Natural killer cell treated with Interleukin-12 subunit alpha and Interleukin-12 subunit beta and Interleukin-15 and Interleukin-18, amount 100 ng/mL, for 72 hours (primary cell): ENCODE measurements around the gene HAT1. TPM values are rescaled to one million over a fixed set of nuclear protein-coding genes. Genes with fewer than 3 reads are reported as not detected.
"Not testable (repeated sequence)": the region's sequence is repeated elsewhere in the genome, so short reads cannot be mapped to it uniquely, and the experiment has no call there.

ENCODE experiments used
- ATAC-seq, 2 donors: fragments of 150-1000 bp; cut with Tn5 transposase in 1 of 2; sonication (Bioruptor Pico), chemical (Tn5 transposase) in 1 of 2; 2 replicates each; pipeline ENCODE4 v1.10.0; 2021
- DNase-seq: peaks from one replicate; pipeline ENCODE4 v3.0.0; 2022; ENCODE audit warnings: low spot score
- H3K27ac Mint-ChIP-seq, 2 donors: 1 replicate in 1 of 2; 2 replicates in 1 of 2; pipeline ENCODE4 v1.8.0; 2022; ENCODE audit warnings: mixed read lengths in 2 of 2, mild to moderate bottlenecking in 1 of 2, moderate library complexity in 1 of 2
- H3K27me3 Mint-ChIP-seq, 2 donors: 1 replicate in 1 of 2; 2 replicates in 1 of 2; pipeline ENCODE4 v1.8.0; 2022; ENCODE audit warnings: mixed read lengths in 2 of 2
- H3K36me3 Mint-ChIP-seq: one replicate; pipeline ENCODE4 v1.8.0; 2022; ENCODE audit warnings: mixed read lengths
- H3K4me1 Mint-ChIP-seq, 2 donors: 1 replicate in 1 of 2; 2 replicates in 1 of 2; pipeline ENCODE4 v1.8.0; 2022; ENCODE audit warnings: low read depth in 2 of 2, mixed read lengths in 2 of 2, mild to moderate bottlenecking in 1 of 2
- H3K4me3 Mint-ChIP-seq: one replicate; pipeline ENCODE4 v1.8.0; 2022; ENCODE audit warnings: mixed read lengths
- H3K9me3 Mint-ChIP-seq: 2 replicates; pipeline ENCODE4 v1.8.0; 2022; ENCODE audit warnings: mixed read lengths
- total RNA-seq, 2 donors: library from RNA; stranded (reverse); gene quantifications; one replicate each; pipeline ENCODE4 v1.2.3, GENCODE V29; 2022

Gene HAT1
- total RNA-seq, 2 donors from 2014 or later = 58.4 to 66.8 TPM

DNA sequence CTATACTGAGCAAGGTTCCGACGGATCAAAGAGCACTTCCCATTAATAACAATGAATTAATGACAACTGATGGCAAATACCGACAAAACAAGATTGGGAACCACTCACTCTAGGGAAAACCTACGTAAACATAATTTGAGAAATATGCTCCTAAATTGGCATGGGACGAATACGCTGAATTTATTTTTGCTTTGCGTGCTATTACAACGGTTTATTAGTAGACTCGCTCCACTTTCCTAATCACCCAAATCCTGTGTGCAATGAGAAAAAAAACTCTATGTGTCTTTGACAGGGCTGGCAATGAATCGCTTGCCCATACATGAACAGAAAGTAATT lies 27.7 kb upstream of the HAT1 start:
- Mint-ChIP-seq H3K27ac (peak overlapping the region; percentile 82 to 91), H3K4me3 (peak overlapping the region; percentile 78), H3K4me1 (peaks cover 18 to 29% of the 10 kb centered on the region in 2 donors), H3K27me3 (peaks cover 0 to 2% of the 10 kb centered on the region in 2 donors), H3K36me3 (peaks cover 5% of the 10 kb centered on the region), H3K9me3 (no peaks in the 10 kb centered on the region)
- ATAC-seq (no peak), DNase-seq (no peak)

DNA sequence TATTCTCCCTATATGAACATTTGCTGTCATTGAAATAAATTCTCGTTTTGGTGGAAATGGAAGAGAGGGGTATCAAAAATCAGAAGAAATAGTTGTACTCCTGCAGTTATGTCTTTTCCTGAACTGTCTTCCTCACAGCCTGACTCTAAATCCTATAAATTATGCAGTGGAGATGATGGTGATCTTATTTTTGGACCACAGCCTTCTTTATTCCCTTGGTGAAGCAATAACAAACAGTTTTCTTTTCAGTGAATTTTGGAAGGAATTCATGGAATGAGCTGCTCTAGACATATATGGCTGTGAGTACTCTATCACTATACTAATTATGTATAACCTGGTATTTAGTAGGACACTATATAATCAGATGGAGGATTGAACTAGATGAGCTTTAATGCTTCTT lies 26.5 kb upstream of the HAT1 start:
- no peak overlapping the region for H3K4me3 Mint-ChIP-seq
- H3K27me3 Mint-ChIP-seq = peaks cover 0 to 2% of the 10 kb centered on the region in 2 donors
- peak overlapping the region; percentile 82 to 91 for H3K27ac Mint-ChIP-seq
- no peaks in the 10 kb centered on the region for H3K9me3 Mint-ChIP-seq
- H3K36me3 Mint-ChIP-seq = peaks cover 5% of the 10 kb centered on the region
- H3K4me1 Mint-ChIP-seq = peaks cover 18% of the 10 kb centered on the region in 2 donors
- DNase-seq (no peak), ATAC-seq (no peak)

DNA sequence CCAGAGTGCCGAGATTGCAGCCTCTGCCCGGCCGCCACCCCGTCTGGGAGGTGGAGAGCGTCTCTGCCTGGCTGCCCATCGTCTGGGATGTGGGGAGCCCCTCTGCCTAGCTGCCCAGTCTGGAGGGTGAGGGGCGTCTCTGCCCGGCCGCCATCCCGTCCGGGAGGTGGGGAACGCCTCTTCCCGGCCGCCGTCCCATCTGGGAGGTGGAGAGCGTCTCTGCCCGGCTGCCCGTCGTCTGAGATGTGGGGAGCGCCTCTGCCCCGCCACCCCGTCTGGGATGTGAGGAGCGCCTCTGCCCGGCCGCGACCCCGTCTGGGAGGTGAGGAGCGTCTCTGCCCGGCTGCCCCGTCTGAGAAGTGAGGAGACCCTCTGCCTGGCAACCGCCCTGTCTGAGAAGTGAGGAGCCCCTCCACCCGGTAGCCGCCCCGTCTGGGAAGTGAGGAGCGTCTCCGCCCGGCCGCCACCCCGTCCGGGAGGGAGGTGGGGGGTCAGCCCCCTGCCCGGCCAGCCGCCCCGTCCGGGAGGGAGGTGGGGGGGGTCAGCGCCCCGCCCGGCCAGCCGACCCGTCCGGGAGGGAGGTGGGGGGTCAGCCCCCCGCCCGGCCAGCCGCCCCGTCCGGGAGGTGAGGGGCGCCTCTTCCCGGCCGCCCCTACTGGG lies 22.5 kb upstream of the HAT1 start:
- H3K27me3 Mint-ChIP-seq = peaks cover 8 to 10% of the 10 kb centered on the region in 2 donors
- not testable (repeated sequence) for DNase-seq, H3K27ac Mint-ChIP-seq, H3K36me3 Mint-ChIP-seq, H3K9me3 Mint-ChIP-seq, H3K4me3 Mint-ChIP-seq, H3K4me1 Mint-ChIP-seq, ATAC-seq

DNA sequence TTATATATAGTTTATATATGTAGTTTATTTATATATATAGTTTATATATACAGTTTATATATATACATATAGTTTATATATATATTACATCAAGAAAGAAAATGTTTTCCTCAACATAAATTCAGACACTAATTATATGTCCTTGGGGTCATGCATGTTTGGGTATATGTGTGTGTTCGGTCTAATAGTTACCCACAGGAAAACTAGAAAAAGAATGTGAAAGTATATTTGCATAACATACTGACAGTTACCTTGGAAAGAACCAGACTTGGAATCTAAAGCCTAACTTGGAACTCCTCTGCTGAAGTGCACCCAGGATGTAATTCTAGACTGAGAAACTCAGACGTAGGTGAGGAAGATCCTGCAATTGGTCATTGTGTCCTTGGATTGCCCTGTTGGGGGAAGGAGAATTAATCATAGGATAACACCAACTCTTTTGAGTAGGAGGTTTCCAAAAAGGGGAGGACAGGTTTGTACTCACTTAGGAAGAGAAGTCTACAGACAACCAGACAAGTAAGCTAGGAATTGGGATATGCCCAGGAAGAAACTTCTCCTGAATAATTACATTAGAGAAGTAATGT lies 19.3 kb upstream of the HAT1 start:
- H3K4me1 Mint-ChIP-seq = no peaks in the 10 kb centered on the region
- no peak overlapping the region for H3K27ac Mint-ChIP-seq

DNA sequence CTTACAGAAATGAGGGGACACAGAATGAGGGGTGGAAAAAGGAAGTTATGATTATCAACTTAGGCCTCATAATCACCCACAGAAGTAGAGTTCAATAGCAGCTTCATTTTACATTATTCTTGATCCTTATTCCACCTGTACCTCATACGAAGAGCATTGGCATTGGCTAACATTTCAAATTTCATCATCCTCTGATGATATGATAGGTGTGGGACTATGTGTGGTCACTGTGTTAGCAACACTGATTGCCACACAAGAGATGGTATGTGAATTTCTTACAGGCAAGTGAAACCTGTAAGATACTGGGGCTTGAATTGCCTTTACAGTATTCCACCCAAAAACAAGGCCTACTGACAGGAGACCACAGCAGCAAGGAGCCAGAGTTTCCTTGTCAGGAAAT lies 14.0 kb upstream of the HAT1 start:
- ATAC-seq (peak in 1 of 2 donors; percentile 53), DNase-seq (no peak)
- Mint-ChIP-seq H3K27ac (no peak overlapping the region), H3K9me3 (no peaks in the 10 kb centered on the region), H3K36me3 (no peaks in the 10 kb centered on the region), H3K4me1 (no peaks in the 10 kb centered on the region), H3K27me3 (peaks cover 13 to 16% of the 10 kb centered on the region in 2 donors), H3K4me3 (no peak overlapping the region)

More for the DNA sequence above, 19.3 kb upstream of the HAT1 start:
- ATAC-seq = no peak
- Mint-ChIP-seq H3K4me3 (no peak overlapping the region), H3K9me3 (no peaks in the 10 kb centered on the region), H3K36me3 (no peaks in the 10 kb centered on the region), H3K27me3 (peaks cover 14% of the 10 kb centered on the region in 2 donors)
- DNase-seq = no peak

DNA sequence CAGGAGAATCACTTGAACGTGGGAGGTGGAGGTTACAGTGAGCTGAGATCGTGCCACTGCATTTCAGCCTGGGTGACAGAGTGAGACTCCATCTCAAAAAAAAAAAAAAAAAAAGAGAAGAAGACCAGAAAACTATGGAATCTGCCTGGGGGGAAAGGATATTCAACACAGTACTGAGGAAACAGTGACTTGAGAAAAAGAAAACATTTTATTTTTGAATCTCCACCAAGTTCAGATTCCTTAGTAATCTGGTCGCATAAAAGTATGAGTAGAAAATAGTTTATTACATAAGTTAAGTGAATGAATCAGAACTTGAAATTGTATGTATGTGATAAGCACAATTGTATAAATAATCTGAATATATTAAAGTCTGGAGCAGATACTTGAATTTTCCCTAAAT lies 13.0 kb upstream of the HAT1 start:
- Mint-ChIP-seq H3K4me1 (no peaks in the 10 kb centered on the region), H3K36me3 (no peaks in the 10 kb centered on the region), H3K9me3 (no peaks in the 10 kb centered on the region), H3K27ac (no peak overlapping the region), H3K4me3 (no peak overlapping the region), H3K27me3 (peaks cover 12 to 13% of the 10 kb centered on the region in 2 donors)
- ATAC-seq (no peak), DNase-seq (no peak)

DNA sequence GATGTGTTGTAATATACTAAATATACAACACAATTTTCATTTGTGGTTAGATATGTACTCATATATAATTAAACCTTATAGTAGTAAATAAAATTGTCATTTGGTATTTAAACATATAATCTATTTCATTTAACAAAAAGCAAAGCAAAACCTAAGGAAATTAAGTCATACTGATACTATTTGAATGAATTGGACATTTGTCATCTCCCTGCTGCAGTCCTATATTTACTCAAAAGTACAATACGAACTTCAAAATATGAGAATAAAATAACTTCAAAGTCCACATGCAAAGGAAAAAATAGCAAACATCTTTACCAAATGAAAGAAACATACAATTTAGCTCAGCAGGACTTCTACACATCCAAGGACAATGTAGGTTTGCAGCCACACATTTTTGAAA lies 11.8 kb upstream of the HAT1 start:
- ATAC-seq (no peak), DNase-seq (no peak)
- Mint-ChIP-seq H3K4me3 (no peak overlapping the region), H3K27ac (no peak overlapping the region), H3K27me3 (peaks cover 5% of the 10 kb centered on the region in 2 donors), H3K4me1 (no peaks in the 10 kb centered on the region), H3K36me3 (no peaks in the 10 kb centered on the region), H3K9me3 (no peaks in the 10 kb centered on the region)

DNA sequence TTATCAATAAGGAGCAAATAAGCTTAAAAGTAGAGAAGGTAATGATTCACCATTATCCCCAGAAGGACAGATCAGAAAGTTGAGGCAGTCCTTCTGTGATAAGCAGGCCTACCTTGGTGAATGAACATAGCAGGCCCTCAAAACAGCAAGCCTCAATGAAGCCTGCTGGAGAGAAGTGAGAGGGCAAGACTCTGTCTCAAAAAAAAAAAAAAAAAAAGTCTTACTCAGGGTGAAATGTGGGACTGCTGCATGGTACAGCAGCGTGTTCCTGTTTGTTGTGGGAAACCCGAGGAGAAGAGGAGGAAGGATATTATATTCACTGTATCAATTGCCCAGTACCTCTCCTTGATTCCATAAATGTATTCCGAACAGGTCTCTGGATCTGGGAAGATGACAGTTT lies 8.7 kb upstream of the HAT1 start:
- Mint-ChIP-seq H3K4me1 (no peaks in the 10 kb centered on the region), H3K27ac (no peak overlapping the region), H3K4me3 (no peak overlapping the region), H3K9me3 (no peaks in the 10 kb centered on the region), H3K27me3 (peaks cover 5% of the 10 kb centered on the region in 2 donors), H3K36me3 (no peaks in the 10 kb centered on the region)
- DNase-seq = no peak
- no peak for ATAC-seq

DNA sequence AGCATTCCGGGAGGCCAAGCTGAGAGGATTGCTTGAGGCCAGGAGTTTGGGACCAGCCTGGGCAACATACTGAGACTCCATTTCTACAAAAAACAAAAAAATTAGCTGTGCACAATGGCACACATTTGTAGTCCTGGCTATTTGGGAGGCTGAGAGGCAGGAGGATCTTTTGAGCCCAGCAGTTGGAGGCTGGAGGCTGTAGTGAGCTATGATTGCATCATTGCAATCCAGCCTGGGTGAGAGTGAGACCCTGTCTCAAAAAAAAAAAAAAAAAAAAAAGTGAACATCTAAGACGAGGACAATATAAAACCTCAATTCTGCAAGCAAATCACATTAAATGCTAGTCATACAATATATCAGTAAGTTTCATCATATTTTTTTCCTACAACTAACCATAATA lies 2.8 kb upstream of the HAT1 start:
- Mint-ChIP-seq H3K9me3 (no peaks in the 10 kb centered on the region), H3K36me3 (peaks cover 7% of the 10 kb centered on the region), H3K27ac (no peak overlapping the region), H3K4me3 (no peak overlapping the region), H3K4me1 (peaks cover 17 to 27% of the 10 kb centered on the region in 2 donors), H3K27me3 (no peaks in the 10 kb centered on the region)
- DNase-seq (no peak), ATAC-seq (no peak)

DNA sequence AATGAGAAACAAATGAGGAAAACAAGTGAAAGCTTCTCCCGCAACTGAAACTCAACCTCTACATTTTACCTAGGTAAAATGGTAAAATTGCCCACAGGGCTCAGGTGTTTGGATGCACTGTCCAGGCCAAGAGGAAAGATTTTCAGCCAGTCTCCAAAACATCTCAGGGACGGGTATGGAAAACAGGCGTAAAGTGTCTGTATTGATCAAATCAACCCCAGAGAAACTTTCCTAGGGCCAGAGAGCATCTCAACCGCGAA lies 361 bp upstream of the HAT1 start:
- no peak for DNase-seq

DNA sequence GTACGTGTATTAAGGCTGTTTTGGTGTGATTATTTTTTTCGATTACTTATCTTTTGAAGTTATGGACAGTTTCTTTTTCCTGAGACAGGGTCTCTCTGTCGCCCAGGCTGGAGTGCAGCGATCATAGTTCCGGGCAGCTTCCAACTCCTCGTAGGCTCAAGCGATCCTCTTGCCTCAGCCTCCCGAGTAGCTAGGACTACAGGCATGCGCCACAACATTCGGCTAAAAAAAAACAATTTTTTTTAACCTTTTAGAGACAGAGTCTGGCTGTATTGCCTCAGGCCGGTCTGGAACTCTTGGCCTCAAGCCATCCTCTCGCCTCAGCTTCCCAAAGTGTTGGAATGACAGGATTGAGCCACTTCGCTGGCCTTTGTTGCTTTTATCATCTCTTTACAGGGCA lies 945 bp downstream of the HAT1 start:
- Mint-ChIP-seq H3K4me3 (peak overlapping the region; percentile 100), H3K36me3 (peaks cover 18% of the 10 kb centered on the region), H3K27me3 (no peaks in the 10 kb centered on the region), H3K4me1 (peaks cover 22 to 38% of the 10 kb centered on the region in 2 donors), H3K9me3 (no peaks in the 10 kb centered on the region), H3K27ac (peak overlapping the region; percentile 98 to 99)
- ATAC-seq (no peak), DNase-seq (no peak)

More for the DNA sequence above, 361 bp upstream of the HAT1 start:
- H3K4me3 Mint-ChIP-seq = peak overlapping the region; percentile 100
- no peaks in the 10 kb centered on the region for H3K27me3 Mint-ChIP-seq
- peaks cover 19 to 33% of the 10 kb centered on the region in 2 donors for H3K4me1 Mint-ChIP-seq
- no peaks in the 10 kb centered on the region for H3K9me3 Mint-ChIP-seq
- peak overlapping the region; percentile 98 to 99 for H3K27ac Mint-ChIP-seq
- peaks cover 15% of the 10 kb centered on the region for H3K36me3 Mint-ChIP-seq
- no peak for ATAC-seq

DNA sequence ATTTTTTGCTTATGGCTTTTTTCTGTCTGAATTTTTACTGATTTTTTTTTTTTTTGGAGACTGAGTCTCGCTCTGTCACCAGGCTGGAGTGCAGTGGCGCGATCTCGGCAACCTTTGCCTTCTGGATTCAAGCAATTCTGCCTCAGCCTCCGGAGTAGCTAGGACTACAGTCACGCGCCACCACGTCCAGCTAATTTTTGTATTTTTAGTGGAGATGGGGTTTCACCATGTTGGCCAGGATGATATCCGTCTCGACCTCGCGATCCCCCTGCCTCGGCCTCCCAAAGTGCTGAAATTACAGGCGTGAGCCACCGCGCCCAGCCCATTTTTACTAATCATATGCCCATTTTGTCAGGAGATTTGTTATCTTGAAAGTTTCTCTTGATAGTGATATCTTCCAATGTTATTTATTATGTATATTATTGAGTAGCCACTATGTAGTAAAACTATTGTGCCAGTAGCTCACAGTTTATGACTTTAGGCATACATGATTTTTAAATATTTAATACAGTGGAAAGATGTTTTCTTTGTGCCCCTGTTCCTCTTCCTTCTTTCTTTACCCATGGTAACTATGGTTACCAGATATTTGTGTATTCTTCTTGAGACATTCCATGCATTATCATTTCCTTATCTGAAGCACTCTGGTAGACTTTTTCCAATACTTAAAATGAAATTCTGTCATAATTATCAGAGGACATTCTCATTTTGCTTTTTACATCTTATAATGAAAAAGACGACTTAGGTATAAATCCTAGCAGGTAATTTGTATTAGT lies 2.1 kb downstream of the HAT1 start:
- Mint-ChIP-seq H3K27me3 (no peaks in the 10 kb centered on the region), H3K27ac (peak overlapping the region; percentile 98 to 99), H3K36me3 (peaks cover 18% of the 10 kb centered on the region), H3K4me1 (peaks cover 28 to 48% of the 10 kb centered on the region in 2 donors), H3K9me3 (no peaks in the 10 kb centered on the region), H3K4me3 (peak overlapping the region; percentile 100)
- ATAC-seq (no peak), DNase-seq (no peak)

DNA sequence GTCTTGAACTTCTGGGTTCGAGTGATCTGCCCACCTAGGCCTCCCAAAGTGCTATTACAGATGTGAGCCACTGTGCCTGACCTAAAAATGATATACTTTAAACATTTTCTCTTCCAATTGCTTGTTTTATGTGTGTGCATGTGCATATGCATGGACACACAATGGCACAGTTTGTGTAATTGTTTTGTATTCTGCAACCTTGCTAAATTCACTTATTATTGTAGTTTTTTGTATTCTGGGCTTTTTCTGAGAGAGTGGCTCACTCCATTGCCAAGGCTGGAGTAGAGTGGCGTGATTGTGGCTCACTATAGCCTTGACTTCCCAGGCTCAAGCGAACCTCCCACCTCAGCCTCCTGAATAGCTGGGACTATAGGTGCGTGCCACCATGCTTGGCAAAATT lies 8.1 kb downstream of the HAT1 start:
- Mint-ChIP-seq H3K27ac (no peak overlapping the region), H3K4me3 (no peak overlapping the region), H3K4me1 (peaks cover 18 to 39% of the 10 kb centered on the region in 2 donors), H3K9me3 (no peaks in the 10 kb centered on the region), H3K36me3 (peaks cover 12% of the 10 kb centered on the region), H3K27me3 (no peaks in the 10 kb centered on the region)
- no peak for DNase-seq
- ATAC-seq = no peak

DNA sequence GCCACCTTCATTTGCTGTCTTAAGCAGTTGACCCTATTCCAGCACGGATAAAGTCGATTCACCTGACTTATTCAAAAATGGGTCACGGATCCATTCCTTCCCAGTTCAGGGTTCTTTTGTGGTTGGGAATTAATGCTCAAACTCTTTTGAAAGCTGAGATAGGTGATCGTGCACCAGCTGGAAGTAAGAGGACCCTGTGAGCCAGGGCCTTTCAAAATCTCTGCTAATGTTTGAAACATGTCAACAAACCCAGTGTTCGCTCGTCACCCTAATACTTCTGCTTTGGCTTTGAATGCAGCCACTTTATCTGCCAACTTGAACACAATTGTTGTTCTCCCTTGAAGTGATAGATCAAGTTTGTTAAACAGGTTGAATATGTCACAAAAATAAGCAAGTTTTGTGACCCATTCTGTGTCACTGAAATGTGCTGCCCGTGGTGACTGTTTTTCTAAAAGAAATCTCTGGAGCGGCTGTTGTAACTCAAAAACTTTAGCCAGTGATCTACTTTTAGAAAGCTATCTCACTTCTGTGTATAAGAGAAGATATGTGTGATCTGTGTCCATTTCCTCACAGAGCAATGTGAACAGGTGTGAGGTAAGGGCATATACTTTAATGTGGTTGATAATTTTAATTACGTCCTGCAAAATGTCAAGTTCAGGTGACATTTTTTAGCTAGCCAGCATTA lies 16.9 kb downstream of the HAT1 start:
- Mint-ChIP-seq H3K27ac (peak overlapping the region; percentile 43 to 82), H3K9me3 (no peaks in the 10 kb centered on the region), H3K36me3 (no peaks in the 10 kb centered on the region), H3K4me1 (peaks cover 38 to 40% of the 10 kb centered on the region in 2 donors), H3K4me3 (no peak overlapping the region), H3K27me3 (no peaks in the 10 kb centered on the region)
- ATAC-seq = peak in 1 of 2 donors; percentile 40
- DNase-seq = no peak
